Measurements from ENCODE around the gene SSX2.
"Not testable (repeated sequence)": the region's sequence is repeated elsewhere in the genome, so short reads cannot be mapped to it uniquely, and the experiment has no call there.

The SSX2 gene, protein sequence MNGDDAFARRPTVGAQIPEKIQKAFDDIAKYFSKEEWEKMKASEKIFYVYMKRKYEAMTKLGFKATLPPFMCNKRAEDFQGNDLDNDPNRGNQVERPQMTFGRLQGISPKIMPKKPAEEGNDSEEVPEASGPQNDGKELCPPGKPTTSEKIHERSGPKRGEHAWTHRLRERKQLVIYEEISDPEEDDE

DNA sequence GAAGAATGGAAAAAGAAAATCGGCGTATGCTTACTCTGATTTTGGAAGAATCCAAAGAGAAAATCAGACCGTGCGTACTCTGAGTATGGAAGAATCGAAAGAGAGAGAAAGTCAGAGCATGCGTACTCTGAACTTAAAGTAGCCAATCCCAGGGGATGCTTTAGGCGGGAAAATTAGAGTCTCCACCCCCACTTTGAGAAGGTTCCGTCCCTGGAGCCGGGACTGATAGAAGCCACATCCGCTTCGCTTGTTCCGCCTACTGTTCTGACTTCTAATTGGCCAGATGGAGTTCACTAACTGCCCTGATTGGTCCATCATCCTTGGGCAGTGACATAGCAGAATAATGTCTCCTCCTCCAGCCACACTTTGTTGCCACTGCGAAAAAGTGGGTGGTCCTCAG, at the start of gene SSX2:
Gene SSX2 (minus strand): TSS at position 101 of the 400 bp plus-strand sequence. CDS start 1,429 bp downstream, outside the sequence.
- FAIRE-seq: not testable (repeated sequence)

DNA sequence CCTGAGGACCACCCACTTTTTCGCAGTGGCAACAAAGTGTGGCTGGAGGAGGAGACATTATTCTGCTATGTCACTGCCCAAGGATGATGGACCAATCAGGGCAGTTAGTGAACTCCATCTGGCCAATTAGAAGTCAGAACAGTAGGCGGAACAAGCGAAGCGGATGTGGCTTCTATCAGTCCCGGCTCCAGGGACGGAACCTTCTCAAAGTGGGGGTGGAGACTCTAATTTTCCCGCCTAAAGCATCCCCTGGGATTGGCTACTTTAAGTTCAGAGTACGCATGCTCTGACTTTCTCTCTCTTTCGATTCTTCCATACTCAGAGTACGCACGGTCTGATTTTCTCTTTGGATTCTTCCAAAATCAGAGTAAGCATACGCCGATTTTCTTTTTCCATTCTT, 44.0 kb upstream of the SSX2 start, which contains the start of gene SSX2B:
Gene SSX2B (plus strand): TSS at position 301 of the 400 bp plus-strand sequence. CDS start 1,429 bp downstream, outside the sequence.
- not testable (repeated sequence) for FAIRE-seq

DNA sequence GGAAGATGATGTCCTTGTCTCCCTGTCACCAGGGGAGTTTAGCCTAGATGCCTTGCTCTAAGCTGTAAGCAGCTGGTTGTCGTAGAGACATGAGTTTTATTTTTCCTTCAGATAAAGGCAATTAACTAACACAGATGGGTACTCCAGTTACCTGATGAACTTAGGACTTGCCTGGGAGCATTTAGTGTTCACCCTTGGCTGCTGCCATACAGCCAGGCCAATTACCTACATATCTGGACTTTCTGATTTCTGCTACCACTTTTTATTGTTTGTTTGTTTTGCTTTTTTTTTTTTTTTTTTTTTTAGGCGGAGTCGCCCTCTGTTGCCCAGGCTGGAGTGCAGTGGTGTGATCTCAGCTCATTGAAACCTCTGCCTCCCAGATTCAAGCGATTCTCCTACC, 14.9 kb downstream of the SSX2 start:
- not testable (repeated sequence) for FAIRE-seq

DNA sequence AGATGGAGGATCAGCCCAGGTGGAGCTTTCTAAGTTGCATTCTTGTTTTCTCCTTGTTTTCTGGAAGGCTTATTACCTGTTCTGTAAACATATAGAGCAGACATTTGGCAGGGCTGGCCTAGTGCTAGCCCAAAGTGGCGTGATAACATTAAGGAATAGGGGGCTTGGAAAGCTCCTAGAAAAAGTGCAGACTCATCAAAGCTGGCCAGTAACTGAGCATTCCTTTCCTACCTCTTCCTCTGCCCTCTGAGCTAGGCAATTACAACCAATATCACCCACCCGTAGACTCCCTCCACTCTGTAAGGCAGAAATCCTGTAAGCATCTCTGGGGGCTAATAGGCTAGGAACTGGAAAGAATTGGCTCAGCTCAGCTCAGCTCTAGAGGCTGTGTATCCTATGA, 44.8 kb downstream of the SSX2 start:
- not testable (repeated sequence) for FAIRE-seq

DNA sequence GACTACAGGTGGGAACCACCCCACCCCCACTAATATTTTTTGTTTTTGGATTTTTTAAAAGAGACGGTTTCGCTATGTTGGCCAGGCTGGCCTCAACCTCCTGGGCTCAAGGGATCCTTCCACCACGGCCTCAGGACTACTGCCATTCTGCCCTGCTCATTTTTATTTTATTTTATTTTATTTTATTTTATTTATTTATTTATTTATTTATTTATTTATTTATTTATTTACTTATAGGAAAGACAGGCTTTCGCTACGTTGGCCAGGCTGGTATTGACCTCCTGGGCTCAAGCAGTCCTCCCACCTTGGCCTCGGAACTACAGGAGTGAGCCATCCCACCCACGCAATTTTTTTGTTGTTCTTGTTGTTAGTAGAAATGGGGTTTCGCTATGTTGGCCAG, 51.5 kb downstream of the SSX2 start:
- not testable (repeated sequence) for FAIRE-seq

DNA sequence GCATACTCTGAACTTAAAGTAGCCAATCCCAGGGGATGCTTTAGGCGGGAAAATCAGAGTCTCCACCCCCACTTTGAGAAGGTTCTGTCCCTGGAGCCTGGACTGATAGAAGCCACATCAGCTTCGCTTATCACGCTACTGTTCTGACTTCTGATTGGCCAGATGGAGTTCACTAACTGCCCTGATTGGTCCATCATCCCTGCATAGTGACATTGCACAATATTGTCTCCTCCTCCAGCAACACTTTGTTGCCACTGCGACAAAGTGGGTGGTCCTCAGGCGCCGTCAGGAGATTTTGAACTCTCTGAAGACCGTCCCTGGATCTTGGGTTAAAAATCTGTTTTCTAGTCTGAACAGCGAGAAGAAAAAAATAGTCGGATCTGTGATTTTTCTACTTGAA, 52.2 kb downstream of the SSX2 start, which contains the start of gene SSX7:
Gene SSX7 (minus strand): TSS at position 101 of the 400 bp plus-strand sequence. CDS start 1,428 bp downstream, outside the sequence.
- FAIRE-seq: not testable (repeated sequence)

DNA sequence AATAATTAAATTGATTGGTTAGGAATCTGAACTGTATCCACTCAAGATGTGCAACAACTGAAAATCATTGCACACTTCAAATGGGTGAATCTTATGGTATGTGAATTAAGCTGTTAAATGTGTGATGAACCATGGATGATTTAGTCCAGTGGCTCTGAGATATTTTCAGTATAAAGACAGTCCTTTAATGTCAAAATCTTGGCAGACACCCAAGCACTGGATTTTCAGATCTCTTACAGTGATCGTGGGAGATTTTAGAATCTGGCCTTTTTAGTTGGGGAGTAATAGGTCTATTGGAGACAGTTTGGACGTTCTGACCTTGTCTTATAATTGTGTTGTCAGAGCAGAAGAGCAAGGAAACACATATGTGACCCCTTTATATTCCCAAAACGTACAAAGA, 56.3 kb downstream of the SSX2 start:
- FAIRE-seq: not testable (repeated sequence)

DNA sequence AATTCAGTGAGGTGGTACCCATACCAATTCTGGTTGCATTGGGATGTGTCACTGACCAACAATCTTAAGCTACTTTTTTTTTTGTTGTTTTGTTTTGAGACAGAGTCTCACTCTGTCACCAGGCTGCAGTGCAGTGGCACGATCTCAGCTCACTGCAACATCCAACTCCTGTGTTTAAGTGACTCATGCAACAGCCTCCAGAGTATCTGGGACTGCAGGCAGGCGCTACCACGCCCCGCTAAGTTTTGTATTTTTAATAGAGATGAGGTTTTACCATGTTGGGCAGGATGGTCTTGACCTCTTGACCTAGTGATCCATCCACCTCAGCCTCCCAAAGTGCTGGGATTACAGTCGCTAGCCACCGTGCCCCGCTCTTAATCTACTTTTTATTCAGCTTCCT, 58.0 kb downstream of the SSX2 start:
- not testable (repeated sequence) for FAIRE-seq
